ENCODE data around the gene PARS2.

Gene PARS2

DNA sequence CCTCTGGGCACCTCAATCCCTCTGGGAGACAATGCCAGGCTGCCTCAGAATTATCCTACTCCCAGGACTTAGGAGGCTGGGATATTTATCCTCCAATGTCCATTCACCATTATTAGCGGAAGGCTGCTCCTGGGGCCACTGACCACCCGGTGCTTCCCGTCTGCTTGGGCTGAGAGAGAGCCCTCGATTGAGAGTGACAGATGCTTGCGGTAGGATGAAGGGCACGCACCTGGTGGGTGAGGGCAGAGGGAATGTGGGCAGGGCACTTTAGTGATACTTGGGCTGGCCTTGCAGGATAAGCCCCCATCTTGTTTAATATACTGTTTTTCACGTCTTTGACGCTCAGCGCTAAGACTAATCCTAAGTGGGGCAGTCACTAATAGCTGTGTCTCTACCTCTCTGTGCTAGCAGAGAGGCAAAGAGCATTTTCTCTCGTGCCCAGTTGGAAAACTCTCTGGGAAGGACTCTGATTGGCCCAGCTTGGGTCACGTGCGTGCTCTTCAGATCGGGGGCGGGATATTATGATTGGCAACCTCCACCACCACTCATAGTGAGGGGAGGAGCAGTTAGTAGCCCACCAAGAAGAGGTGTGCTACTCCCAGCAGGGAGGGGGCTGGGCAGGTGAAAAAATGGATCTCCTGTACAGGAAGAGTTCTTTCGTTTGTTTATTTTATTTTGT, 10.6 kb upstream of the PARS2 start:
- FAIRE-seq, result no peak
- peak; percentile 27 for DNase-seq (ENCODE audit: low spot score)

DNA sequence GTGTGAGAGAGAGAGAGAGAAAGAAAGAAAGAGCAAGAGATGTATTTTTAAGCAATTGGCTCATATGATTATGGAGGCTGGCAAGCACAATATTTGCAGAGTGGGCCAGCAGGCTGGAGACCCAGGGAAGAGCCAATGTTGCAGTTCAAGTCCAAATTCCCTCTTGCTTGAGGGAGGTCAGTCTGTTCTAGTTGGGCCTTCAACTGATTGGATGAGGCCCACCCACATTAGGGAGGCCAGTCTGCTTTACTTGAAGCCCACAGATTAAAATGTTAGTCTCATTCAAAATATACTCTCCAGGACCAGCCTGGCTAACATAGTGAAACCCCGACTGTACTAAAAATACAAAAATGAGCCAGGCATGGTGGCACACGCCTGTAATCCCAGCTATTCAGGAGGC, 8.6 kb upstream of the PARS2 start:
- FAIRE-seq (no peak), DNase-seq (ENCODE audit: low spot score) (no peak)

DNA sequence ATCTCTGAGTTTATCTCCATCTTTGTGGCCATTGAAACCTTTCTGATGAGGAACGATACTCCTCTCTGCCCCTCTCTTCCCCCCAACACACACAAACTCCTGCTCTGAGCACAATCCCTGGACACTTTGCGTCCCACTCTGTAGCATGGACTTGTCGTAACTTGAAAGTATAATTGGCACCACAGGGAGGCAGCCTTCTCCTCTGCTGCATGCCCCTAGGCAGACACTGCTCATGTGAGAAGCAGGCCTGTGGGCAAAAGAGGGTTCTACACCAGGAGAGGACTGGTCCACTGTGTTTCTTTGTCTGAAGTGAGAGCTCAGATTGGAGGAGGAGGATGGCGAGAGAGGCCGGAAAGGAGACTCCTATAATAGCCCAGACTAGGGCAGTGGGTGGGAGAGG, 3.8 kb upstream of the PARS2 start:
- DNase-seq (ENCODE audit: low spot score) (no peak), FAIRE-seq (no peak)

DNA sequence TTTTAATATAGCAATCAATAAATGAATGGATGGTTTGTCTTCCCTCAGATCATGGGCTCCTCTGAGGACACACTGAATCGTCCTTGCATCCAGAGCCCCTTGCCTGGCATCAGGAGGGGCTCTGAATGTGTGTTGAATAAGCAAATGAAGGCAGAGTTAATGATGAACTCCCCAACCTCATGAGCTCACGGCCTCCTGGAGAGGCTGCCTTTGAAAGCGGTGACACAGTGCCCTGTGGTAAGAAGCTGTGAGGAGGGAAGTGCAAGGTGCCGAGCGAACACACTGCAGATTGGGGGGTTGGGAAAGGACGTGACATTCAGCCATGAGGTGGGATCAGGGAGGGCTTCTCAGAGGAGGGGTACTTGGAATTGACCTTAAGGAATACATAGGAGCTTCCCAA, 3.2 kb upstream of the PARS2 start:
- no peak for FAIRE-seq
- DNase-seq (ENCODE audit: low spot score), result no peak

DNA sequence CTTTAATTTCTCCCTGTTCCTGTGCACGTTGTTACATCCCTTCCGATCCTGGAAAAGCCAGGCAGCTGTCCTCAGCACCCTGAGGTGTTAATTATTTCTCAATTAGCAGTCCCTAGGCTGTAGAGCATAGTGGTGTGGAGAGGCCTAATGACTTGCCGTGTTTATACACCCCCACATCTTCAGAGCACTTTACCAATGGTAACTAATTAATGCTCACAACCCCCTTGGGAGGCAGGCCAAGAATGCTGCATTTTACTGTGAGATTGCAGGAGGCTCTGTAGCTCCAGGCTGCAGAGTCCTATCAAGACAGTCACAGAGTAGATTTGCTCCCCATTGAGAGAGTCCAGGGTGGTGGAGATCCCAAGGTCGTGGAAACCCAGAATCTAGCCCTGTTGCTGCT, 2.4 kb upstream of the PARS2 start:
- FAIRE-seq (no peak), DNase-seq (ENCODE audit: low spot score) (no peak)

DNA sequence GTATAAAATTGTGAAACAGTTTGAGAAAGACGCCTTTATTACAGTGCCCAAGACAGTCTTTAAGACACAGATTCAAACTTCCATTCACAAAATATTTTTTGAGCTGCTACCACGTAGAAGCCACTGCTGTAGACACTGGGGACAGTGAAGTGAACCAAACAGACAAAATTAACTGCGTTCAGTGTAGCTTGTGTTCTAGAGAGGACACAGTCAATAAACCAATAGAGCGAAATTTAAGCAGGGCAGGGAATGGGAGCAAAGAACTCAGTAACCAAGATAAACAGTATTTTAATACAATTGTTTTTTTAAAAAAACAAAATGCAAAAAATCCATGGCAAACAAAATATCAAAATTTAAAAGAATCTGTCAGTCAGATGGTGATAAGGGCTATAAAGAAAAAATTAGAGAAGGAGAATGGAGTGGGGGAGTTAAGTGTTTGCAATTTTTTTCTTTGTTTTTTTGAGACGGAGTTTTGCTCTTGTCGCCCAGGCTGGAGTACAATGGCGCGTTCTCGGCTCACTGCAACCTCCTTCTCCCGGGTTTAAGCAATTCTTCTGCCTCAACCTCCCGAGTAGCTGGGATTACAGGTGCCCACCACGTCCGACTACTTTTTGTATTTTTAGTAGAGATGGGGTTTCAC, 719 bp upstream of the PARS2 start:
- DNase-seq (ENCODE audit: low spot score) (no peak), FAIRE-seq (no peak)

DNA sequence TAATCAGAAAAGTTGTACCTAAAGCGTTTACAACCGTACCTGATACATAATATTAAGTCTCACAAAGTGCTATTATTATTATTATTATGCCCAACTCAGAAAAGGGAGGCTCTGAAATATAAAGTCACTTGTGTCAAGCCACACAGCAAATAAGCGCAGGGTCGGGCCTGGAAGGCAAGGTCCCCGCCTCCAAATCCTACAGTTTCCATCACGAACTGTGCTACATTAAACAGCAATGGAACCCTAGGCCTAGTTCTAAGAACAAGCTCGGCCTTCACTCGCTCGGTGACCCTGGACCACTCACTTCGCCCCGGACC, 549 bp downstream of the PARS2 start:
- DNase-seq (ENCODE audit: low spot score), result peak; percentile 11
- FAIRE-seq, result no peak

DNA sequence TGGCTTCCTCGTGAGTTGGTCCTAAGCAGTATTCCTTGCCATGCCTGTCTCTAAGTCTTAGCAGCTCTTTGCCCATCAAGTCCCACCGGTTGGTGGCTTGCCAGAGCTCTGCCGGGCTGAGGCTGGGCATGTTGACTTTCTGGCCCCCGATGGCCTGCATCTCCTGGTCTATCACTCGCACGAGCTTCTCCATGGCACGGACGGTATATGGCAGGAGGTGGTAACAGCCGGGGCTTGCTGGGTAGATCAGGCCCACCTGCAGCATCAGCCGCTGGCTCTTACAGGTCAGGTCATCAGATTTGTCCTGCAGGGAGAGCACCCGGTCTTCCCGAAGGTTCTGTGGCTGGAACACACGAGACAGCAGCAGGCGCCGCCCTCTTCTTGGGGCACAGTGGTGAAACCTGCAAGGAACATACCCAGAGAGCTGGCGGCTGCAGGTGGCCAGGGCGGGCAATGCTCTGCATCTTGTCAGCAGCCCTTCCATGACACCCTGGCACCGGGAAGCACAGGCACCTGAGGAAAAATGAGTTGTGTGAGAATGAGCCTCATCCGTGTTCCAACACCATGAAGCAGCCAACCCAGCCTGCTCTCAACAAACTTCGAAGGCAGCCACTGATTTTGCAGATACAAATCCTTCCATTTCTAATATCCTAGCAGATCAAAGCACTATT, 5.5 kb downstream of the PARS2 start:
- FAIRE-seq, result no peak

DNA sequence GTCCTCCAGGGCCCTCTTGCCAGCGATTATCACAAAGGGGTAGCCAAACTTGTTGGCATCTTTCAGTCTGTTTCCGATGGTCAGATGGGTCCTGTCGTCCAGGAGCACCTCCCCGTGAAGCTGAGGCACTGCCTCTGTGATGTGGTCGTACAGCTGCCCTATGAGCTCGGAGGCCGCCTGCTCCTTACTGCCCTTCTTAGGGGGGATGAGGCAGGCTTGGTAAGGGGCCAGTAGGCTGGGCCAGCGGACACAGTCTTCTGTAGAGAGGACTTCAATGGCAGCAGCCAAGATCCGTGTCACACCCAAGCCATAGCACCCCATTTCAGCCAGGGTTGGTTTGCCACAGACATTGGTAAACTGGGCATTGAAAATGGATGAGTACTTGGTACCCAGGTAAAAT, 6.5 kb downstream of the PARS2 start:
- DNase-seq (ENCODE audit: low spot score) (no peak), FAIRE-seq (no peak)

More for the DNA sequence above, 5.5 kb downstream of the PARS2 start:
- no peak for DNase-seq (ENCODE audit: low spot score)

DNA sequence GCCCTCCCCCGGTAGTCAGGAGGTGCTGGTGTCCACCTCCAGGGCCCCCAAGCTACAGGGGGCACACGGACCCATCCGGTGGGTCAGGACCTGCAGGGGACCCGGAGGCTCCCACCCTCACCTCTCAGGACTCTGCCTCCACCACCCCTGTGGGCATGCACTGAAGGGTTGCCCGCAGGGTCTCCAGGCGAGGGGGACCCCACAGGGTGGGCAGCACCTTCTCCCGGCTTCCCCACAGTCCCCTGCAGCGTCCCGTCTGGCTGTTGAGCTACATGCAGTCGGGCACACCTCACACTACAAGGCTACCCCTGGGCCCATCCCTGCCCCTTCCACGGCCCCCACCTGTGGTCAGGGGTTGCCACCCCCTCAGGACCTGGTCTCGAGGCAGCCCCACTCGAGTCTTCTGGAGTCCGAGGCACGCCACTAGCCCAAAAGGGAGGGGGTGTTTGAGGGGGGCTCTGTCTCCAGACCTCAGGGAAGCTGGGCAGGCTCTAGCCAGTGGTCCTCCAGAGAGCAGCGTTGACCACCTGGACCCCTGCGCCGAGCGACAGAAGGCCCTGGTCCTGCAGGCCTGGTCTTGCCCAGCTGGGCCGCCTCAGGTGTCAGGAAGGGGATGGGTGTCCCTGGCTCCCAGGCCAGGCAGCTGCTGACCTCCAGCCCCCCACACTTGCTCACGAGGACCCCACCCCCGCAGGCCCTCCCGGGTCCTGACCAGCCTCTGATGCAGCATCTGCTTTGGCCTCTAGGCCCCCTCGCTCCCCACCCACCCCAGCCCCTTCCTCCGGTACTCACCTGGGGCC, 9.6 kb downstream of the PARS2 start:
- DNase-seq (ENCODE audit: low spot score) (no peak), FAIRE-seq (no peak)

DNA sequence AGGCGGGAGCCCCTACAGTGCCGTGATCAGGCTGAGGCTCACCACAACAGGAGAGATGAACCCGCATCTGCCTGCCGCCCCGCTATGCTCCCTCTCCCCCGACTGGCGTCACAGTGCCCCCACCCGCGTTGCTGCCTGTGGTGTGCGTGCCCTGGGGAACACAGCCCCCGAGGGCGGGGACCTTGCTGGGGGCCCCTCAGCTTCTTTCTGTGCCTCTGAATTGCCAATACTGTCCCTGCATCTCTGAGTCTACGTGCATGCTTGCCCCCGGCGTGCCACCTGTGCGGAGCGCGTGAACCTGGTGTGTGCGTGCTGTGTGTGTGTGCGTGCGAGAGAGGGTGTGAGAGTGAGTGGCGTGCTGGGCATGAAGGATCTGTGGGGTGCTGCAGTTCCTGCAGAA, 10.3 kb downstream of the PARS2 start:
- FAIRE-seq (no peak), DNase-seq (ENCODE audit: low spot score) (no peak)

DNA sequence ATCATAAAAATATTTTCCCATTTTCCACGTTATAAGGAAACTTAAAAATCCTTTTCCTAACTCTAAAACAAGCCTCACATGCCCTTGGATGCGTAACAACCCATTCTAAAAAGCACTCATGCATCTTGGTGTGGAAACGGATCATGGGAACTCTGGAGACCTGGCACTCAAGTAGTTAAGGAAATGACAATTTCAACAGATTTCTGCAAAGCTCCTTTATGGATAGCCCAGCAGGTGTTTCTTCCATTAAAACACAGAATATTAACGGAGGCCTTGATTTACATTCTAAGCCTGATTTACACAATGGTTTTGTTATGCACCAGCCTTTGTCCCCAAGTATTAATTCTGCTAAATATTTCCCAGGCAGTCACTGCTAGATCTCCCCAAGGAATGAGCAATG, 12.9 kb downstream of the PARS2 start:
- DNase-seq (ENCODE audit: low spot score) (no peak), FAIRE-seq (no peak)

DNA sequence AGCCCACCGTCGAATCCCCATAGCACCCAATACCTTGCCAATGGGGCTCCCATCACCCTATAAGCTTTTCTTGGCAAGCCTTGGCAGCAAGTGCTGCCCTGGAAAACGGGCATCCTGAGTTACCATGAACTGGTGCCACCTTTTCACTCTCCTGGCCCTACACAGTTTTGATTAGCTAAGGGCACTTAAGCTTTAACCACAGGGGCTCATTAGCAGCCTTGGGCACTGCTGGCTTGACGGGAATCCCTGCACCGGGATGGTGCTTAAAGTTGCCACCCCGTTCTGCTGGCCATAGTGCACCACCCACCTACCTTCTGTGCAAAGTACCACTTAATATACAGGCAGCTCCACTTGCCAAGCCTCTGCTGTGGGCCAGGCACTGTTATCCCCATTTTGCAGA, 13.7 kb downstream of the PARS2 start:
- DNase-seq (ENCODE audit: low spot score), result no peak

DNA sequence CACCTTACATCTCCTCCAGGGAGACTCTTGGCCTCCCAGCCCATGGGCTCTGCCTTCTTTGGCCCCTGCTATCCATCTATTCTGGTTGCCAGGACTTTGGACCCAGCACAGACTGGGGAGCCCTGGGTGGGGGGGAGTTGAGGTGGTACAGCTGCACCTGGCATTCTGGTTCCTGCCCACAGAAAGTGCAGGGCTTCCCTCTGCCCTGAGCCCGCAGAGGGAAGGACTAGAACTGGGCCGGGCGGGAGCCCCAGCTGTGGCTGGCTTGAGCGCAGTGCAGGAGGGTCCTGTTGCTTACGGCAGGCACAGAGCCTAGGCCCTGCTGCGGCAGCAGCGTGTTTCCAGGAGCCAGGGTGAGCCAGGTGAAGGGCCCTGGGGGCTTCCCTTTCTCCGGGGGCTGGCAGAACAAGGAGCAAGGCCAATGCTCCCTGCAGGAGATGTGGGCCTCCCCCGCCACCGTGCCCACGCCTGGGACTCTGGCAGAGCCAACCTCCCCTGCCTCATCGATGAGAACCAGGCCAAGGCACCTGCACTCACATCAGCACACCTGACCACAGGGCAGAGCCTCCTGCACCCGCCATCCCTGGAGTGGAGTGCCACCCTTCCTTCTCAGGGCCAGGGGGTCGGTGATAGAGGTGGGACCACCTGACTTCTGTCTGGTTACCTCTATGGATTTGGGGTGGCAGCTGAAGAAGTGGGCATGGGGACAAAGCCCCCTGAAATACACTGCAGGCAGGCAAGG, 16.1 kb downstream of the PARS2 start:
- FAIRE-seq, result no peak
- DNase-seq (ENCODE audit: low spot score), result no peak

More for the DNA sequence above, 13.7 kb downstream of the PARS2 start:
- no peak for FAIRE-seq

DNA sequence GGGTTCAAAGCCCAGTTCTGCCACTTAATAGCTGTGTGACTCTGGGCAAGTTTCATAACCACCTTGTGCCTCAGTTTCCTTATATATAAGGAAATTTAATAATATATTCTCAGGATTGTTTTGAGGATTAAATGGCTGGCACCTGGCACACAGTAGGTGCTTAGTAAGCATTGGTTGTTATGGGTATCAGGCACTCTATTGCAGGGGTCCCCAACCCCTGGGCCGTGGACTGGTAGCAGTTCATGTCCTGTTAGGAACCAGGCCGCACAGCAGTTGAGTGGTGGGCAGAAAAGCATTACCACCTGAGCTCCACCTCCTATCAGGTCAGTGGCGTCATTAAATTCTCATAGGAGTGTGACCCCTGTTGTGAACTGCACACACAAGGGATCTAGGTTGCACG, 18.5 kb downstream of the PARS2 start:
- FAIRE-seq, result no peak
- DNase-seq (ENCODE audit: low spot score), result no peak

DNA sequence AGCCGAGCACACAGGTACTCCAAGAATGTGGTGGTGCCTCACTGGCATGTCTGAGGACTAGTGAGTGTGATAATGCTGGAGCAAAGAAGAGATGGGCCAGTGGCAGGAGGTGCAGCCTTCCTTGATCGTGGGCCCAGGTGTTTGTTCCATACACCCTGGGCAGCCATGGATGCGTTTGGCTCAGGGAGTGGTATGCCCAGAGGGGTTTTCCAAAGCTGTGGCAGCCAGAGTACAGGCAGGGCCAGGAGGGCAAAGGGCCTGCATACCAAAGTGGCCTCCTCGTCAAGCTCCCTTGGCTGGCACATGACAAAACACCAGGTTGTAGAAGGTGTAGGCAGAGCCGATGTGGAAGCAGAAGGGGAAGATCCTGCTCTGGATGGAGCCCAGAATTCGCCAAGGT, 19.0 kb downstream of the PARS2 start:
- no peak for FAIRE-seq
- DNase-seq (ENCODE audit: low spot score), result no peak

DNA sequence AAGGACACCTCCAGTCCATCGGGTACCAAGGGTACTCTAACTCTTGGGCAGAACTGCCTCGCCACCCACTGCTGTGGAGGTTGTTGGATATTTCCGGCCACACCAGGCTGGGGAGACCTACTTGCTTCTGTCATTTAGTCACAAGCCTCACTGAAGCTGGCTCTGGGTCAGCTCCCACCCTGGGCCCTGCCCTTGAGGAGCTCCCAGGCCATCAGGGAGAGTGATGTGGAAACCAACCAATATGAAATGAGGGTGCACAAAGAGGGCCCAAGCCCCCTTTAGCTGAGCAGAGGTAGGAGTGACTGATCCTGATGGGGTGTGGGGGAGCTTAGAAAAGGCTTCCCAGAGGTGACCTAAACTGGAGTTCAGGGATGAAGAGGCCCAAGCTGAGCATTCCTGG, 19.6 kb downstream of the PARS2 start:
- FAIRE-seq (no peak), DNase-seq (ENCODE audit: low spot score) (no peak)

DNA sequence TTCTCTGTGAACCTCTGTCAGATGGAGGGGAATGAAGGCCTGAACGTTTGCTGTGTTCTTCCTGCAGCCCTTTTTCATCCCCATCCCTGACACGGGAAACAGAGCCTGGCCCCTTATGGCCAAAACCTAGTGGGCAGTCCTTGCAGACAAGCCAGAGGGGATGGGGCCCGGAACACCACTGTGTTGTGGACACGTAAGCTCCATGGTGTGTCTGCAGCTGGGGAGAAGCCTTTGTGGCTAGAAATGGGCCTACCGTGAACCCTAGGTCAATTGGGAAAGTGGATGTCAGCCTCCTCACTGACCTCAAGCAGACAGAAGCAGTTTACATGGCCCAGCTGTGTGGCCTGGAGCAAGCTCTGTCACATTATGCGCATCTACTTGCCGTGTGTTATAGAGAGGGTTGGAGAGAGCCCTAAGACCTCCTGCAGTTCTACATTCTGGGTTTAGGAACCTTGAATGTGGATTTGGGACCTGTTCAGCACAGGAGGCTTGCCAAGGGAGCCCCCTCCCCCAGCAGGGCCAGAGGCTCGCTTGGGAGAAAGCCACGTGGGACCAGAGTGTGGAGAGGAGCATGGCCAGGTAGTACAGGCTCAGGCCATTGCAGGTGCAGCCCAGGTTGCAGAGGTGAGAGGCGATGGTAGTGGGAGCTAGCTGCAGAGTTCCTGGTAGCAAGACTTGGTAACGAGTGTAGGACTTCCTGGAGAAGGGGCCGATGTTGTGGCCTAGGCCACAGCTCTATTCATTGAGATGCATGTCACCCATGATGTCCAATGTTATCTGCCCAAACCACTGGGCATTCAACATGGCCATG, 20.7 kb downstream of the PARS2 start:
- DNase-seq (ENCODE audit: low spot score) (no peak), FAIRE-seq (no peak)

DNA sequence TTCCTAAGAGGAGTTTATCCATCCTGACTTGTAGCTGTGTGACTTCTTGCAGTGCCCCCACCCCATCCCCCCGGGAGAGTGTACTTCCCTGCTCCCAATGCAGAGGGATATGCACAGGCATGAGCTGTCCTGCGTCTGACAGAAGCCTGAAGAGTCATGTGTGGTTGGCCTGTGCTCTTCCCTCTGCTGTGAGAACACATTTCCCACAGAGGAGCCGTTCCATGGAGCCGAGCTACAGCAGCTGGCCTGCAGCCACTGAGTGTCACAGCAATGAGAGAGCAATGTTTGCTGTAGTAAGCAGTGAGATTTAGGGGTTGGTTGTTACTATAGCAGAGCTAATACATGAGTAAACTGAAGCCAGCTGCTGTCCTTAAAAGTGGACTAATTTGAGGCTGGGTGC, 22.0 kb downstream of the PARS2 start:
- DNase-seq (ENCODE audit: low spot score) (no peak), FAIRE-seq (no peak)

DNA sequence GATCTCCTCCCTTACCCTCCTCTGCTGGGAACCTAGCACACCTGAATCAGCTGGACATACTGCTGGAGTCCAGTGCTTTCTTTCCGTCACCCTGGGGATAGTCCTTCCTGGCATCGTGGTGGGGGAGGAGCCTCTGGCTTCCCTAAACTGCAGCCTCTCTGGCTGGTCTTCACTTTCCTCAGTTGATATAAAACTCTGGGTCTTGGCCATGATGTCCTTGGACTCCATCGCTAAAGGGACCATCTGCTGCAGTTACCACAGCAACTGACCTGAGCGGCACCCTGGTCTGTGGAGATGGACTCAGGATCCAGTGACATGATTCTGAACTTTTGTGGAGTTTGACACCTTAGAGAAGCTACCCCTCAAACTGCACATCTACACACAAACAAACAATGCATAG, 22.8 kb downstream of the PARS2 start:
- FAIRE-seq, result no peak
- no peak for DNase-seq (ENCODE audit: low spot score)

DNA sequence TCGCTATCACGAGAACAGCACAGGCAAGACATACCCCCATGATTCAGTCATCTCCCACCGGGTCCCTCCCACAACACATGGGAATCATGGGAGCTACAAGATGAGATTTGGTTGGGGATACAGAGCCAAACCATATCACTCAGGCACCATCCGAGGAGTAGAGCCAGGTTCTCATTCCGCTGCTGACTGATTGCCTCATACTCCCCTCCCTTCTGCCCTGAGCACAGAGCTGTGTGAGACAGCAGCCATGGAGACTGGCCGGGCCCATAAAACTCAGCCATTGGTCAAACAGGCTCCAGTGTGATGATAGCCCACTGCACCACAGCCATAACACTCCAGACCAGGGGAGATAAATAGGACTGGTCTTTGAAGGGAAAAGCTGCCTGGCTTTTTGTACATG, 26.1 kb downstream of the PARS2 start:
- FAIRE-seq (no peak), DNase-seq (ENCODE audit: low spot score) (no peak)
